Caco-2 (cell line): ENCODE measurements around the gene MYO5C. TPM values are rescaled to one million over a fixed set of nuclear protein-coding genes. Genes with fewer than 3 reads are reported as not detected.

Experiments
- BruUV-seq: library from RNA; stranded (reverse); fragments of 400-500 nt; replicated peaks from 2 replicates; lab custom pipeline; 2021; lab: Mats Ljungman, UMichigan
- CTCF ChIA-PET: fragments of 300-600 bp; sonication (Branson Sonifier 250); formaldehyde crosslinking; loops from one replicate; lab custom pipeline; 2022; ENCODE audit warnings: antibody characterized with exemption; lab: Charles Lee
- POLR2A ChIA-PET: fragments of 300-600 bp; sonication (Branson Sonifier 250); formaldehyde crosslinking; loops from one replicate; lab custom pipeline; 2022; ENCODE audit warnings: antibody characterized with exemption; lab: Charles Lee
- DNase-seq, 2 experiments: peaks; one replicate each; pipeline versions ENCODE4 v3.0.0 to v3.0.0-alpha.2; 2020 to 2022
- H3K27me3 ChIP-seq: replicated peaks from 2 replicates; pipeline ENCODE4 v1.6.0; 2011; ENCODE audit warnings: low read length; ENCODE audit not compliant: control insufficient read depth, insufficient read depth
- H3K36me3 ChIP-seq: 2 replicates; pipeline ENCODE4 v1.5.1; 2011; ENCODE audit warnings: low read length; ENCODE audit not compliant: control insufficient read depth, insufficient read depth
- H3K4me1 ChIP-seq: fragments of 250-450 bp; sonication (Bioruptor Pico); 2 replicates; pipeline ENCODE4 v1.5.1; 2020; ENCODE audit warnings: mild to moderate bottlenecking
- H3K4me3 ChIP-seq: 2 replicates; pipeline ENCODE4 v1.5.1; 2011; ENCODE audit warnings: low read depth, mild to moderate bottlenecking, control low read depth, low read length
- H3K9me3 ChIP-seq: fragments of 250-450 bp; sonication (Bioruptor Pico); 2 replicates; pipeline ENCODE4 v1.5.1; 2020; ENCODE audit warnings: mild to moderate bottlenecking, moderate library complexity
- H3K27ac Mint-ChIP-seq: one replicate; pipeline ENCODE4 v1.8.0; 2022; ENCODE audit warnings: mixed read lengths; ENCODE audit not compliant: unreplicated experiment
- H3K27me3 Mint-ChIP-seq: one replicate; pipeline ENCODE4 v1.8.0; 2022; ENCODE audit warnings: mixed read lengths; ENCODE audit not compliant: insufficient read depth, unreplicated experiment
- H3K36me3 Mint-ChIP-seq: one replicate; pipeline ENCODE4 v1.8.0; 2022; ENCODE audit warnings: mild to moderate bottlenecking, mixed read lengths; ENCODE audit not compliant: insufficient read depth, unreplicated experiment
- H3K4me1 Mint-ChIP-seq: one replicate; pipeline ENCODE4 v1.8.0; 2022; ENCODE audit warnings: low read depth, mixed read lengths; ENCODE audit not compliant: unreplicated experiment
- H3K4me3 Mint-ChIP-seq: one replicate; pipeline ENCODE4 v1.8.0; 2022; ENCODE audit warnings: mild to moderate bottlenecking, moderate library complexity, mixed read lengths; ENCODE audit not compliant: unreplicated experiment
- H3K9me3 Mint-ChIP-seq: one replicate; pipeline ENCODE4 v1.8.0; 2022; ENCODE audit warnings: mixed read lengths; ENCODE audit not compliant: unreplicated experiment
- intact Hi-C: fragments of 100-400 bp; cut with micrococcal nuclease; formaldehyde crosslinking; loops from one replicate; pipeline ENCODE4 v1.10.0; 2022; ENCODE audit not compliant: unreplicated experiment
- total RNA-seq: library from RNA; stranded (reverse); gene quantifications from 2 replicates; pipeline ENCODE4 v1.2.3, GENCODE V29; 2022
- TF ChIP-seq, protein P1 (sequence below), 2 experiments: fragments of 200-600 bp in 1 of 2; IDR thresholded peaks; 1 replicate in 1 of 2; 2 replicates in 1 of 2; pipeline versions ENCODE4 v1.5.1 to v1.8.0; 2011 to 2022; ENCODE audit warnings: antibody characterized with exemption in 1 of 2, control low read depth in 1 of 2, inconsistent platforms in 1 of 2, low read depth in 1 of 2, low read length in 1 of 2, mild to moderate bottlenecking in 1 of 2, moderate library complexity in 1 of 2; ENCODE audit not compliant: insufficient read depth in 1 of 2, severe bottlenecking in 1 of 2, unreplicated experiment in 1 of 2

The MYO5C gene
- total RNA-seq, 1 experiment from 2014 or later = 33.5 TPM

DNA sequence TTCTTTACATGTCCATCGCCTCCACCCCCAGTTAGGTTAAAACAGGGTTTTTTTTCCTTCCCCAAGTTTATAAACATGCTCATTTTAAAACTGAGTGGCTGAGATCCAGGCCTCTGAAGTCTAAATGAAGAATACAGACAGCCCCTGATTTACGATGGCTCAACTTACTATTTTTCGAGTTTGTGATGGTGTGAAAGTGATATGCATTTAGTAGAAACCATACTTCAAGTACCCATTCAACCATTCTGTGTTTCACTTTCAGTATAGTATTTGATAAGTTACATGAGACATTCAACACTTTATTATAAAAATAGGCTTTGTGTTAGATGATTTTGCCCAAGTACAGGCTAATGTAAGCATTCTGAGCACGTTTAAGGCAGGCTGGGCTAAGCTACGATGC, 73.9 kb downstream of the MYO5C start:
- POLR2A ChIA-PET = no interaction called here
- intact Hi-C loops = no loop called here

DNA sequence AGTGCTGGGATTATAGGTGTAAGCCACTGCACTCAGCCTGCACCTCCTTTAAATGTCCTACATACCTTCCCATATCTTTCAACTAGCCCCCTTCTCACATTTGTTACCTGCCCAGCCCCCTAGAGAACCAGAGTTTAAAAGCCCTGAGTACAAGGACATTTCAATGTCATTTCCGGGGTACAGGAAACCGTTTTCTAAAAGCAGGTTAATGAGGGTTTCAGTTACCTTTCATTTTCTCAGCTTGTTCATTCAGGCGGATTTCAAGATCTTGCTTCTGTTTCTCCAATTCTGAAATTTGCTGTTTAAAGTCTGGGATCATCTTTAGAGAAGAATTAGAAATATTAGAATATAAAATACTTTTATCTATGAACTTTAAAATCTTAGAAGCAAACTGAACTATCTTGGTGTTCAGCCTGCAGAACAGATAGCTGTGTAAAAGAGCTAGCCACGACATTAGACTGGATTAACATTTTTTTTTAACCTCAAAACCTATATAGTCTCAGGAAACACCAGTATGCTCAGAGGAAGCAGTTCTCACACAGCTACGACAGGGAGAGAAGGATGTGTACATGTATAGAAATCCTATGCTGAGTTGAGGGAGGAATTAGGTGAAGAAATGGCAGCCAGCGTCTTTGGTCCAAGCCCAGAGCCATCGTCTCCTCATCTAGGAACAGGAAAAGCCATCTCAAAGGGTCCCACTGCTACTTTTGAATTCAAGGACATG, 74.5 kb downstream of the MYO5C start:
- POLR2A ChIA-PET = no interaction called here
- H3K9me3 Mint-ChIP-seq = no peaks in the 10 kb centered on the region
- intact Hi-C loops = no loop called here
- Histone ChIP-seq H3K4me3 (no peak overlapping the region), H3K4me1 (no peaks in the 10 kb centered on the region), H3K36me3 (peaks cover 3% of the 10 kb centered on the region), H3K27me3 (no peaks in the 10 kb centered on the region), H3K9me3 (no peaks in the 10 kb centered on the region)
- no peak overlapping the region for H3K27ac Mint-ChIP-seq
- H3K4me1 Mint-ChIP-seq = no peaks in the 10 kb centered on the region
- no TSS peak for BruUV-seq
- no peak overlapping the region for H3K4me3 Mint-ChIP-seq
- CTCF ChIA-PET = no interaction called here
- no peak for DNase-seq
- TF ChIP-seq, protein P1, sequence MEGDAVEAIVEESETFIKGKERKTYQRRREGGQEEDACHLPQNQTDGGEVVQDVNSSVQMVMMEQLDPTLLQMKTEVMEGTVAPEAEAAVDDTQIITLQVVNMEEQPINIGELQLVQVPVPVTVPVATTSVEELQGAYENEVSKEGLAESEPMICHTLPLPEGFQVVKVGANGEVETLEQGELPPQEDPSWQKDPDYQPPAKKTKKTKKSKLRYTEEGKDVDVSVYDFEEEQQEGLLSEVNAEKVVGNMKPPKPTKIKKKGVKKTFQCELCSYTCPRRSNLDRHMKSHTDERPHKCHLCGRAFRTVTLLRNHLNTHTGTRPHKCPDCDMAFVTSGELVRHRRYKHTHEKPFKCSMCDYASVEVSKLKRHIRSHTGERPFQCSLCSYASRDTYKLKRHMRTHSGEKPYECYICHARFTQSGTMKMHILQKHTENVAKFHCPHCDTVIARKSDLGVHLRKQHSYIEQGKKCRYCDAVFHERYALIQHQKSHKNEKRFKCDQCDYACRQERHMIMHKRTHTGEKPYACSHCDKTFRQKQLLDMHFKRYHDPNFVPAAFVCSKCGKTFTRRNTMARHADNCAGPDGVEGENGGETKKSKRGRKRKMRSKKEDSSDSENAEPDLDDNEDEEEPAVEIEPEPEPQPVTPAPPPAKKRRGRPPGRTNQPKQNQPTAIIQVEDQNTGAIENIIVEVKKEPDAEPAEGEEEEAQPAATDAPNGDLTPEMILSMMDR (IDR thresholded peaks at IDR 0.05; ENCODE audit: insufficient read depth in 1 of 2, low read depth in 1 of 2, low read length in 1 of 2, severe bottlenecking in 1 of 2, unreplicated experiment in 1 of 2) = no peak
- H3K27me3 Mint-ChIP-seq = no peaks in the 10 kb centered on the region
- peaks cover 14% of the 10 kb centered on the region for H3K36me3 Mint-ChIP-seq

More for the DNA sequence above, 73.9 kb downstream of the MYO5C start:
- no peaks in the 10 kb centered on the region for H3K4me1 Mint-ChIP-seq
- no TSS peak for BruUV-seq
- peaks cover 14% of the 10 kb centered on the region for H3K36me3 Mint-ChIP-seq
- Histone ChIP-seq H3K9me3 (no peaks in the 10 kb centered on the region), H3K27me3 (no peaks in the 10 kb centered on the region), H3K36me3 (peaks cover 3% of the 10 kb centered on the region), H3K4me1 (no peaks in the 10 kb centered on the region), H3K4me3 (no peak overlapping the region)
- H3K9me3 Mint-ChIP-seq = no peaks in the 10 kb centered on the region
- H3K27ac Mint-ChIP-seq = no peak overlapping the region
- TF ChIP-seq, protein P1 (IDR thresholded peaks at IDR 0.05; ENCODE audit: insufficient read depth in 1 of 2, low read depth in 1 of 2, low read length in 1 of 2, severe bottlenecking in 1 of 2, unreplicated experiment in 1 of 2) = no peak
- no peaks in the 10 kb centered on the region for H3K27me3 Mint-ChIP-seq
- CTCF ChIA-PET = no interaction called here
- H3K4me3 Mint-ChIP-seq = no peak overlapping the region
- DNase-seq = no peak

DNA sequence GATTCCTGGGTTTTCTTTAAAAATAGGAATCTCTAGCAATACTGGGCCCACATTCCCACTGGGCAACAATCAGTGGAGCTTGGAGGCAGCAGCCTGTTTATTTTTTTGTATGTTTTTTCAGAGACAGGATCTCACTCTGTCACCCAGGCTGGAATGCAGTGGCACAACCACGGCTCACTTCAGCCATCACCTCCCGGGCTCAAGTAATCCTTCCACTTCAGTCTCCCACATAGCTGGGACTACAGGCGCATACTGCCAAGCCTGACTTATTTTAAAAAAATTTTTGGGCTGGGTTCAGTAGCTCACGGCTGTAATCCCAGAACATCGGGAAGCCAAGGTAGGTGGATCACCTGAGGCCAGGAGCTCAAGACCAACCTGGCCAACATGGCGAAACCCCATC, 75.4 kb downstream of the MYO5C start:
- peaks cover 2% of the 10 kb centered on the region for H3K36me3 ChIP-seq

More for the DNA sequence above, 75.4 kb downstream of the MYO5C start:
- Mint-ChIP-seq H3K36me3 (peaks cover 14% of the 10 kb centered on the region), H3K9me3 (no peaks in the 10 kb centered on the region), H3K27me3 (no peaks in the 10 kb centered on the region), H3K27ac (no peak overlapping the region), H3K4me1 (no peaks in the 10 kb centered on the region), H3K4me3 (no peak overlapping the region)
- ChIA-PET POLR2A (no interaction called here), CTCF (no interaction called here)
- Histone ChIP-seq H3K27me3 (no peaks in the 10 kb centered on the region), H3K4me1 (no peaks in the 10 kb centered on the region), H3K4me3 (no peak overlapping the region), H3K9me3 (no peaks in the 10 kb centered on the region)
- no TSS peak for BruUV-seq
- intact Hi-C loops = no loop called here
- TF ChIP-seq, protein P1 (IDR thresholded peaks at IDR 0.05; ENCODE audit: insufficient read depth in 1 of 2, low read depth in 1 of 2, low read length in 1 of 2, severe bottlenecking in 1 of 2, unreplicated experiment in 1 of 2) = no peak
- no peak for DNase-seq
